Measurements from ENCODE around the gene ZNF70.
A peak's percentile ranks its signal among the peaks of the same experiment; 100 is the strongest.

Gene ZNF70

DNA sequence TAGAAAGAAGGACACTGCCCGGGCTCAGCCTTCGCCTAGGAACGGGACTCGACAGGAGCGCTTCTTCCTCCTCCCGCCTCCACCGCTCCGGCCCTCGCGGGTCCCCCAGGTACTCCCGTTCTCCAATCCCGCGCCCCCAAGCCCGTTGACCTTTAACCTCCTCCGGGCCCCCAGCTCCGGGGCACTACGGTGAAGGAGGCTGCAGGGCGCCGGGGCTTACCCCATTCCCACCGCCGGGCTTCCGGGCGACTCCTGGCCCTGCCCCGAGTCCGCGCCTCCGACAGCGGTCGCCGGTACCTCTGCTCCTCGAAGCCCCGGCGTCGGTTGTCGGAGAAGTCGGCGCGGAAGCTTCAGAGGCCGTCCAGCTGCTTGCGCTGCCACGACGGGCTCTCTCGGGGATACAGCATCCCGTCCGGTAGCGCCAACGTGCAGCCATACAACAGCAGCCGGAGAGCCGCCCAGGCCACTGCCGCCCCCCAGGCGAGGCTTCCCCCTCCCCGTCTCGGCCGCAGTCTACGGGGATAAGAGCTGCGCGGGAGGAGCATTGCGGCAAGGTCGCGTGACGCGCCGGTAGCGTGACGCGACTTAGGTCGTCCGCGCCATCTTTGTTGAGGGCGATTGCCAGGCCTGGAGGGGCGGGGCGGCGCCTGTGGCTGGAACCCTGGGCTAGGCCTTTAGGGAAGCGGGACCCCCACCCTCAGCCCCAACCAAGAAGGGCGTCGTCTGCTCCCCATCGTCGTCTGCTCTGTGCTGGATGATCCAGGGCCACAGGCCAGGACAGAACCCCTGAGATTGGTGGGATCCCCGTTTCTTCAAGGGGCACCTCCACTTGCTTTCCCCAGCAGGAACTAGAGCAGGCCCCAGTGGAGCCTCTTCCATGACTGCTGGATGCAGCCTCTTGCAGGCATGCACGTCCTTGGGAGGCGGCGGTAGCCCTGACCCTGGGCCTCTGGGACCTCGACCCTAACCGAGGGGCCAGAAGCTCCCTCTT lies 33.8 kb downstream of the ZNF70 start:
- peak; percentile 68 for DNase-seq (ENCODE audit: low read depth)

DNA sequence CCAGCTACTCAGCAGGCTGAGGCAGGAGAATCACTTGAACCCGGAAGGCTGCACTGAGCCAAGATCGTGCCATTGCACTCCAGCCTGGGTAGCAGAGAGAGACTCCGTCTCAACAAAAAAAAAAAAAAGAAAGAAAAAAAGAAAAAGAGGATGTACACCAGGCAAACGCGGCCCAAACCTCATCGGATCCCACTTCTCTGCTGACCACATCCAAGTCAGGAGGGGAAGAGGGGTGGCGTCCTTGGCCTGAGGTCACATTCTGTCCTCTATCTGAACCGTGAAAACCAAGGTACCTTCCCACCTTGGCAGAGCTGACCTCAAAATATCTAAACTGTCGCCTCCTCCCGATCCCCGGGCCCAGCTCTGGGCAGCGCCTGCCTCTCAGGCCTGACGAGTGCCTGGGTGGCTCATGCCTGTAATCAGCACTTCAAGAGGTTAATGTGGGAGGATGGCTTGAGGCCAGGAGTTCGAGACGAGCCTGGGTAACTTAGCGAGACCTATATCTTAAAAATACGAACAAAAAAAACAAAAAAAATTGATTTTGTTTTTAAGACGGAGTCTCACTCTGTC lies 35.0 kb downstream of the ZNF70 start:
- DNase-seq (ENCODE audit: low read depth) = no peak

DNA sequence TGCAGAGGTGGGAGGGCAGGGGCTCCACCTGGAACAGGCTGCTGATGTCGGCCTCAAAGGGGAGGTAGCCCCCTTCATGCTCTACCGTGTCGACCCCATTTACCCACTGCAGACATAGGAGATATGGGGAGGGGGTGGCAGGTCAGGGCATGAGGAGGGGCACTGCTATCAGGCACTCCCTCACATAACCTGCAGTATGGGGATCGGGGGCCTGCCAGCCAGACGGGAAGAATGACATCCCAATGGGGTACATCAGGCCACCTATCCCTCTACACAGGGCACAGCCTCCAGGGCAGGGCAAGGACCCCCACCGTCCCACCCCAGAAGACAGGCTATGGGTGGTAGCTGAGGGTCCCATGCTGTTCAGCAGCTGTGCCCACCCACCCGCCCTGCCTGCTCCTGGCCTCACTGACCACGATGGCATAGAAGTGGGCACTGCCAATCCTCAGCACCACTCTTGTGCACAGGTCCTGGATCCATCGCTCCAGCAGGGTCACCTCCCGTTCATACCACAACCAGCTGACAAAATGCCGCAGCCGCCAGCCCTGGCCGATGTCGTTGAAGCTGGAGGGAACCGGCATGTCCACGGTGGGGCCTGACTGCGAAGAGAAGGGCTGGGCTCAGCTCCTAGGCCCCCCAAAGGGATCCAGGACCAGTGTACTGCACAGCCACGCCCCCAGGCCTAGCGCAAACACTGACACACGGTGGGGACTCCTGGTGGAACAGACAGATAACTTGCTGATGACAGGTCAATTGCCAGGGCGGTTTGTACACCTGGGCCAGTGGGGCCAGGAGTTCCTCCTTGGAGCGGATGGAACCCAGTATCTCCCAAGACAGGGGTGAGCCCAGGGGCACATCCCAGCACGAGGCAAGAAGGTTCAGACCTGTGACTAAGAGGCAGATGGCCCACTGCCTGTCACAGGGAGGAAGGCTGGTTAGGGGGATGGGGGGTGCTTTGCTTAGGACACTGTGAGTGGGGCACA lies 36.0 kb downstream of the ZNF70 start:
- DNase-seq (ENCODE audit: low read depth) = no peak

DNA sequence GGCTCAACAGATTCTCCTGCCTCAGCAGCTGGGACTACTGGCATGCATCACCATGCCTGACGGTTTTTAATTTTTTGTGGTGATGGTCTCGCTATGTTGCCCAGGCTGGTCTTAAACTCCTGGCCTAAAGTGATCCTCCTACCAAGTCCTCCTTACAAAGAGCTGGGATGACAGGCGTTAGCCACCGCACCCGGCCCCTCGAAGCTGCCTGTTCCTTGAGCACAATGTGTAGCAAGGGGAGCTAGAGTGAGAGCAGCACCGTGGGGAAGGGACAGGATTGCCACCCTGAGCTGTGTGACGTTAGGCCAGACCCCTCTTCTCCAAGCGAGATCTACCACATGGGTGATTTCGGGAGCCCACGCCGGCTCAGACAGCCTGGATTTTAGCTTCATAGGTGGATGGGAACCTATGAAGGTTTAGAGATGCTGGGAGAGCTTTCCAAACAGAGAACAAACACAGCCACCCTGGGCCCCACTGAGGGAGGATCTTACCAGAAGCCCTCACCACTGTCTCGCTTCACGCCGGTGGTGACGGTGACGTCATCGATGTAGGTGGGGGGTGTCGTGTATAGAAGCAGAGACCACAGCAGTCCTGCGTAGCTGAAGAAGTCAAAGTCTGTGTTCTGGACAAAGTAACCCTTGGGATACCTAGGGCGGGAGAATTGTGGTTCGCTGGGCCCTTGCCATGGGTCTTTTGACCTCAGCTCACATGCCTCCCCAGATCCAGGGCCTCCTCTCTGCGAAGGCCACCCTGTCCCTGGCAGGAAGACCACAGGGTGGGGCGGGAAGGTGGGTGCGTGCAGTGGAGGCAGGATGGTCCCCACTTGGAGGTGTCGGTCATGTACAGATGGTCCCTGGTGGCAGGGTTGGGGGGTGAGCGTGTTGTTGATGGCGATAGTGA lies 37.0 kb downstream of the ZNF70 start:
- DNase-seq (ENCODE audit: low read depth) = no peak

DNA sequence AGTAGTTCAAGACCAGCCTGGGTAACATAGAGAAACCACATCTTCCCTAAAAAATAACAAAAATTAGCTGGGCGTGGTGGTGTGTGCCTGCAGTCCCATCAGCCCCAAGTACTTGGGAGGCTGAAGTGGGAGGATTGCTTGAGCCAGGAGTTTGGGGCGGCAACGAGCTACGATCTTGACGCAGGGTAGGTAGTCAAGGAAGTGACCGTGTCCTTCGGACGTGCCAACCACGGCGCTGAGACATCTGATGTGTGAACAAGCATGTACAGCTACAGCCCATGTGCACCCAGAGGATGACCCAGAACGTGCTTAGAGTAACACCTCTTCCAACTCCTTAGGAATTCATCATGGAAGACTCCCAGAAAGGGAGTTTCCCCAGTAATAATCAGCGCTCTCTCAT lies 38.7 kb downstream of the ZNF70 start:
- no peak for DNase-seq (ENCODE audit: low read depth)

DNA sequence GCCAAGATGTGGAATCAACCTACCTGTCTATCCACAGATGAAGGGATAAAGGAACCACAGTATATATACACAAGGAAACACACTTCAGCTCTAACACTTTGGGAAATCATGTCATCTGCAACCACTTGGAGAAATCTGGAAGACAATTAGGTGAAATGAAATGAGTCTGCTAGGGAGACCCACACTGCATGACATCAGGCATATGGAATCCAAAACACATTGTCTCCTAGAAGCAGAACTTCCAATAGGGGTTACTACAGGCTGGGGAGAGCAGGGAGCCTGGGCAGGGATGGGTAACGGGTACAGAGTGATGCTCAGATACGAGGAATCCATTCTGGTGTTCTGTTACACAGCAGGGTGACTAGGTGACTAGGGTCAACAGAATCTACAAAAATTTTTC lies 41.8 kb downstream of the ZNF70 start:
- no peak for DNase-seq (ENCODE audit: low read depth)

GRCh38 chr22:23708270-23708669 lies 42.6 kb downstream of the ZNF70 start:
- DNase-seq (ENCODE audit: low read depth) = no peak

- no peak for DNase-seq (ENCODE audit: low read depth)
Measured at GRCh38 chr22:23705358-23705757, 45.6 kb downstream of the ZNF70 start.

DNA sequence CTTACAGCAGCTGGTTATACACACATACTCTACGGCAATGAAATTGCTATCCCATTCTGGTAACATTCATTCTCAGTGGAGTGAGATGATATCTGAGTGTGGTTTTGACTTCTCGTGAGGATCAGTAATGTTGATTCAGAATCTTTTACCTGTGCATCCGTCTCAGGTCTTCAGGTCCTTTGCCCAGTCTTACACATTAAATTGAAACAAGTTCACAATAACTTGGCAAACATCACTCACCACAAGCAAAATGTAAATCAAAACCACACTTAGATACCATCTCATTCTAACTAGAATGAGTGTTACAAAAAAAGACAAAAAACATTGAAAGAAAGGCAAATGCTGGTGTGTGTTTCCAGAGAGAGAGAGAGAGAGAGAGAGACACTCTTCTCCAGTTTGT lies 46.1 kb downstream of the ZNF70 start:
- DNase-seq (ENCODE audit: low read depth) = no peak

DNA sequence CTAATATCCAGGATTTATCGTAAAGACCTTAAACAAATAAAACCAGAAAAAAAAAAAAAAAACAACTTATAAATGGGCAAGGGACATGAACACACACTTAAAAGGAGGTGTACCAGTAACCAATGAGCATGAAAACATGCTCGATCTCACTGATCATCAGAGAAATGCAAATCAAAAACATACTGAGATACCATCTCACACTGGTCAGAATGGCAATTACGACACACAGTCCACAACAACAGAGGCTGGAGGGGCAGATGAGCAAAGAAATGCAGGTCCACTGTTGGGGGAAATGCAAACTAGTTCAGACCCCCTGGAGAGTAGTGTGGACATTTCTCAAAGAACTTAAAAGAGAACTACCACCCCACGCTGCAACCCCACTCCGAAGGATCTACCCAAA lies 46.9 kb downstream of the ZNF70 start:
- no peak for DNase-seq (ENCODE audit: low read depth)

DNA sequence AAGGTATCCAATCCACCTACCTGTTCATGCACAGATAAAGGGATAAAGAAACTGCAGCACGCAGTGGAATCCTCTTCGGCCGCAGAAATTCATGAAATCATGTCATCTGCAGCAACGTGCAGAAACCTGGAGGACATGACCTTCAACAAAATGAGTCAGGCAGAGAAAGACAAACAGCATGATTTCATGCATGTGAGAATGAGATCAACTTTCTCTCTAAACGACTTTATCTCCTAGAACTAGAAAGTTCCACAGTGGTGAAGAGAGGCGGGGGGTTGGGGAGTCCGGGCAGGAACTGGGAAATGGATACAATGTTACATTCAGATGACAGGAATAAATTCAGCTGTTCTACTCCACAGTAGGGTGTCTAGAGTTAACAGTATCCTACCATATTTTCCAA lies 50.2 kb downstream of the ZNF70 start:
- no peak for DNase-seq (ENCODE audit: low read depth)

DNA sequence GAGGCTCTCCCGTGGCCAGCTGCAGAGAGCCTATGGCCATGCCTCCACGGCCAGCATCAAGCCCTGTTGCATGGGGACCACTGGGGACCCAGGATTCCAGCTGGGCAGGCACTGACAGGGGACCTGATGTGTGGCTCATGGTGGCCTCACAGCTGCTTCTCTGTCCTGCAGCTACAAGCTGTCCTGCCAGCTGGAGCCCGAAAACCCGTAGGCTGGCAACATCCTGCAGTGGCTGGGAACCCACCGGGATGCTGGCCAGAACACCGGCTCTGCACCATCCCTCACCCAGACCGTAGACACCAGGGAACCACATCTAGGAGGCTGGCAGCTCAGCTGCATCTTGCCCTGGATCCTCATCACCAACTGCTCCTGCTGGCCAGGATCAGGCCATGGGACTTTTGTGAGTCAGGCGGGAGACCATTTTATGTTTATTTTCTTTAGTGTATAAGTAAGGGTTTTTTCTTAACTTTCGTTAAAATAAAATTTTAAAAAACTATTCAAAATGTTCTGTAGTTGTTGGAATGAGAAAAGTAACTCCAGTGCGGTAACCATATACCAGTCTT lies 52.2 kb downstream of the ZNF70 start:
- no peak for DNase-seq (ENCODE audit: low read depth)

- DNase-seq (ENCODE audit: low read depth) = no peak
Measured at GRCh38 chr22:23698094-23698493, 52.8 kb downstream of the ZNF70 start.

- DNase-seq (ENCODE audit: low read depth) = no peak
Measured at GRCh38 chr22:23697031-23697970, 53.6 kb downstream of the ZNF70 start.

DNA sequence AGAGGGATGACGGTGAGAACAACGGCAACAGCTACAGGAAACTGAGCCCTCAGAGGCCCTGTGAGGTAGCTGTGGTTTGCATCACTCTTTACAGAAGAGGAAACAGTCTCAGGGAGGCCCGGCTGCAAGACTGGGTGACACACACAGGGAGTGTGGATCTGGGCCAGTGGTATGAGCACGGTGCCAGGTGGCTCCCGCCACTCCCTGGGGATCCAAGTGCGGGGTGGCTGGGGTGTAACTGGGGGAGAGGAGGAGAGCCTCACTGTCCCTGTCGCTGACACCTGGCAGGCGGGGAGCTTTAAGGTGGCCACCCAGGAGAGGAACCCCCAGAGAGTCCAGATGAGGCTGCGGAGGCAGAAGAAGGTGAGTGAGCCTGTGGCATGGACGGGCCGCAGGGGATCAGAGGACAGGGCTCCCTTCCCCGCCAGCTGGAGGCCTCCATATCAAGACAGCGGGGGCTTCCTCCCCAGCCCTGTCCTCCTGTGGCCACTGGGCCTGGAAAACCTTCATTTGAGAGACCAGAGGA lies 54.5 kb downstream of the ZNF70 start:
- DNase-seq (ENCODE audit: low read depth) = peak; percentile 53

- no peak for DNase-seq (ENCODE audit: low read depth)
Measured at GRCh38 chr22:23695571-23696325, 55.2 kb downstream of the ZNF70 start.

DNA sequence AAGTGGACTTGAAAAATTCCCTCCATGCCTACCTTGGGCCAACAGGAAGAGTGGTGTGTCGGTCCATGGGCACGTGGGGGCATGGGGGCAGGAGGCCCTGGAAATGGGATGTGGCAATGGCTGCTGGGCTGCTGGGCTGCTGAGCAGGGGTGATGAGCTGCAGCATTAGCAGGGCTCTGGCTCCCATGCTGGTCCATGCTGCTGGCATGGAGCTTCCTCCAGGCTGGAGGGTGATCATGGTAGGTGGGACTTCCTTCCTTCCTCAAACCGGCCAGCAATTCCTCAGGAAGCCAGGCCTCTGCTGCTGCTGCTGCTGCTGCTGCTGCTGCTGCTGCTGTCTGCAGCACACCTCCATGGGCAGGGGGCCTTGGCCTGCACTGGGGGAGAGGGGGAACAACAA lies 55.8 kb downstream of the ZNF70 start:
- no peak for DNase-seq (ENCODE audit: low read depth)

DNA sequence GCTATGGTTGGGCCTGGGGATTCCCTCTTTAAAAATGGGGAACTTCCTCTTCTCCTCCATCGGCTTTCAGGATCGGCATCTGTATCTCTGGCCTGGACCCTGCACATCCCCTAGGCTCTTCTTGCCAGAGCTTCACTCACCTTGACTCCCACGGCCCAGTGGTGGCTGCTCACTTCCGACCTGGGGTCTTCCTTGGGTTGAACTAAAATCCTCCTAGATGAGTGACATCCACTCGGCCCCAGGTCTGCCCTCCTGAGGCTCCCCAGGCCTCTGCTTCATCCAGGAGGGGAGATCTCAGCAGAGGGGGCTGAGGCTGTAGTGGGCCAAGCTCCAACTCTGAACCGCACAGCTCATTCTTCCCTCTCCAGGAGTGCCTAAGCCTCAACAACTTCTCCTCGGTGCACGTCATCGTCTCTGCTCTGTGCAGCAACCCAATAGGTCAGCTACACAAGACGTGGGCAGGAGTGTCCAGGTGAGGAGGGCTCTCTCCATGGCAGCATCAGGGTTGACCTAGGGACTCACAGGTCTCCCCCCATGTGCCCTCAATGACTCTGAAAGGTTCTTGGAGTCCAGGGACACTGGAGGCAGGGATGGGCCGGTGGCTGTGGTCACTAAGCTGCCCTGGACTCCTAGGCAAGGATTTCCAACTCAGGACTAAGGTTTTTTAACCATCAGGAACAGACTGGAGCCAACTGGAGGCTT lies 56.8 kb downstream of the ZNF70 start:
- no peak for DNase-seq (ENCODE audit: low read depth)

Measured in stimulated activated CD8-positive, alpha-beta memory T cell treated with anti-CD3 and anti-CD28 coated beads, Interleukin-12 subunit alpha, Interleukin-12 subunit beta, amount 100 ng/mL, for 4 hours (primary cell).